Loucy (cell line): Measurements from ENCODE around the gene CIBAR2.

ENCODE experiments used
- EZH2phosphoT487 ChIP-seq: fragments of 200-600 bp; IDR thresholded peaks from 2 replicates; pipeline ENCODE4 v1.6.1; 2018; ENCODE audit warnings: antibody characterized with exemption, mild to moderate bottlenecking, moderate library complexity, borderline replicate concordance
- TF ChIP-seq, protein P1 (sequence below): fragments of 200-600 bp; sonication (generic); conservative IDR thresholded peaks from 2 replicates; pipeline ENCODE4 v1.5.1; 2014; ENCODE audit warnings: mild to moderate bottlenecking, antibody characterized with exemption, low read length

DNA sequence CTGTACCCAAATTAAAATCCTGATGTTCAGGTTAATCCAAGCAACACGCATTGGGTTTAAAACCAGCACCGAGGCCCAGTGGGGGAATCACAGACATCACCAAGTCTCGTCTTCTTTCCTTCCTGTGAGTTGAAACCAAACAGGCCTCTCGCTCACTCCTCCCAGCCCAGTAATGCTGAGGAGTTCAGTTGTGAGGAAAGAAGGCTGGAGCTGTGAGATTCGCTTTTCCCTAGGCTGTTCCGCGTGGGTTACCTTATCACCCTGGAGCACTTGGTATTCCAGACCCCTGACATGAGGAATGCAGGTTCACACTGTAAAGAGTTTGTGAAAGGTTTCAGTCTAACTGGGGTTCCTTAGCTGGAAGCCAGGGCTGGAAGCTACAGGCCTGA is 20.8 kb downstream of the CIBAR2 start:
- TF ChIP-seq EZH2phosphoT487: no peak
- TF ChIP-seq, protein P1, sequence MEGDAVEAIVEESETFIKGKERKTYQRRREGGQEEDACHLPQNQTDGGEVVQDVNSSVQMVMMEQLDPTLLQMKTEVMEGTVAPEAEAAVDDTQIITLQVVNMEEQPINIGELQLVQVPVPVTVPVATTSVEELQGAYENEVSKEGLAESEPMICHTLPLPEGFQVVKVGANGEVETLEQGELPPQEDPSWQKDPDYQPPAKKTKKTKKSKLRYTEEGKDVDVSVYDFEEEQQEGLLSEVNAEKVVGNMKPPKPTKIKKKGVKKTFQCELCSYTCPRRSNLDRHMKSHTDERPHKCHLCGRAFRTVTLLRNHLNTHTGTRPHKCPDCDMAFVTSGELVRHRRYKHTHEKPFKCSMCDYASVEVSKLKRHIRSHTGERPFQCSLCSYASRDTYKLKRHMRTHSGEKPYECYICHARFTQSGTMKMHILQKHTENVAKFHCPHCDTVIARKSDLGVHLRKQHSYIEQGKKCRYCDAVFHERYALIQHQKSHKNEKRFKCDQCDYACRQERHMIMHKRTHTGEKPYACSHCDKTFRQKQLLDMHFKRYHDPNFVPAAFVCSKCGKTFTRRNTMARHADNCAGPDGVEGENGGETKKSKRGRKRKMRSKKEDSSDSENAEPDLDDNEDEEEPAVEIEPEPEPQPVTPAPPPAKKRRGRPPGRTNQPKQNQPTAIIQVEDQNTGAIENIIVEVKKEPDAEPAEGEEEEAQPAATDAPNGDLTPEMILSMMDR: no peak
